Measurements from ENCODE around the gene RFK.

- TF ChIP-seq CTCF (IDR thresholded peaks at IDR 0.05) (no peak), TCF7L2 (IDR thresholded peaks at IDR 0.05; ENCODE audit: low read depth, low read length) (no peak), POLR2AphosphoS5 (IDR thresholded peaks at IDR 0.05; ENCODE audit: low read depth, low read length) (no peak), SIN3A (IDR thresholded peaks at IDR 0.05; ENCODE audit: borderline replicate concordance, insufficient read depth, low read depth, low read length) (no peak)
Observed at GRCh38 chr9:76353280-76353679, 40.9 kb downstream of the RFK start.
